Measurements from ENCODE around the gene FRG2B. TPM values are rescaled to one million over a fixed set of nuclear protein-coding genes. Genes with fewer than 3 reads are reported as not detected.
A peak's percentile ranks its signal among the peaks of the same experiment; 100 is the strongest.
"Not testable (repeated sequence)": the region's sequence is repeated elsewhere in the genome, so short reads cannot be mapped to it uniquely, and the experiment has no call there.

FRG2B gene
- total and polyA plus RNA-seq, 4 donors = not detected

DNA sequence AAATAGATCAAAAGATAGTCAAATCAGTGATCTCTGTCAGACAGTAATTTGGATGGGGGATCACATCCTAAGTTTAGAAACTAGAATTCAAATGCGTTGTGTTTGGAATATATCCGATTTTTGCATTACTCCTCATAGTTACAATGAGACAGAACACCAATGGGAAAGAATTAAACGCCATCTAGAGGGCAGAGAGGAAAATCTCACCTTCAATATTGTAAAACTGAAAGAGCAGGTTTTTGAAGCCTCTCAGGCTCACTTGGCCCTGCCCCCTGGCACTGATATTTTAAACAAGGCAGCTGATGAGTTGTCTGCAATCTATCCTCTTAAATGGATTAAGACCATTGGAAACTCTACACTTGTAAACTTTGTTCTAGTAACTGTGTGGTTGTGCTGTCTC, 17.7 kb downstream of the FRG2B start:
- H3K27me3 ChIP-seq (ENCODE audit: control insufficient read depth in 3 of 3, insufficient read depth in 3 of 3, low read length in 2 of 3) = peaks cover 0 to 3% (median 0%) of the 10 kb centered on the region in 3 donors

DNA sequence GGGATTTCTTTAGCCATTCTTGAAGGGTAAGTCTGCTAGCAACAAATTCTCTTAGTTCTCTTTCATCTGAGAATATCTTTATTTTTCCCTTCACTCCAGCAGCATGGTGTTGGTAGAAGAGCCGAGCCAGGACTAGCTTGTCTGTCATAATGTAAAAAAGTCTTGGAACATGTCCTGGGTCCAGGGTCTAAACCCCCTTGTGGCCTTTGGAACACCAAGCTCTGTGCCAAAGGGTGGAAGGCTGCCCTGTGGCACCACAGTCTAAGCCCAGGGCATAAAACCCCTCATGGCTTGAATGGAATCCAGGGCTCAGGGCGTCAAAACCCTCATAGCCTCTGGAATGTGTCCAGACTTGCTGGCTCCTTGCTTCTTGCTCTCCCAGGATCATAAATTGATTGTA, 23.2 kb downstream of the FRG2B start:
- H3K27ac ChIP-seq (ENCODE audit: low read depth in 1 of 2, low read length in 1 of 2); H3K9ac ChIP-seq (ENCODE audit: insufficient read depth in 1 of 2, low read length in 2 of 2); H3K36me3 ChIP-seq (ENCODE audit: control insufficient read depth in 4 of 4, insufficient read depth in 4 of 4, low read length in 4 of 4); H3K4me3 ChIP-seq; H3K9me3 ChIP-seq (ENCODE audit: control insufficient read depth in 4 of 4, insufficient read depth in 3 of 4, low read length in 3 of 4); DNase-seq; ATAC-seq (ENCODE audit: insufficient read depth, low FRiP score); H3K4me1 ChIP-seq (ENCODE audit: control insufficient read depth in 5 of 5, insufficient read depth in 5 of 5, low read length in 5 of 5); H3K27me3 ChIP-seq (ENCODE audit: control insufficient read depth in 3 of 3, insufficient read depth in 3 of 3, low read length in 2 of 3): not testable (repeated sequence)
- WGBS, 2 donors = 67 to 79% methylated on average over 2 of the region's 2 CpGs

More for the DNA sequence above, 17.7 kb downstream of the FRG2B start:
- no peak overlapping the region for H3K9ac ChIP-seq (ENCODE audit: insufficient read depth in 1 of 2, low read length in 2 of 2)
- no peaks in the 10 kb centered on the region for H3K9me3 ChIP-seq (ENCODE audit: control insufficient read depth in 4 of 4, insufficient read depth in 3 of 4, low read length in 3 of 4)
- no peak overlapping the region for H3K4me3 ChIP-seq
- H3K36me3 ChIP-seq (ENCODE audit: control insufficient read depth in 4 of 4, insufficient read depth in 4 of 4, low read length in 4 of 4) = no peaks in the 10 kb centered on the region
- peak in 1 of 3 donors; percentile 1 for DNase-seq
- TF ChIP-seq, protein P1, sequence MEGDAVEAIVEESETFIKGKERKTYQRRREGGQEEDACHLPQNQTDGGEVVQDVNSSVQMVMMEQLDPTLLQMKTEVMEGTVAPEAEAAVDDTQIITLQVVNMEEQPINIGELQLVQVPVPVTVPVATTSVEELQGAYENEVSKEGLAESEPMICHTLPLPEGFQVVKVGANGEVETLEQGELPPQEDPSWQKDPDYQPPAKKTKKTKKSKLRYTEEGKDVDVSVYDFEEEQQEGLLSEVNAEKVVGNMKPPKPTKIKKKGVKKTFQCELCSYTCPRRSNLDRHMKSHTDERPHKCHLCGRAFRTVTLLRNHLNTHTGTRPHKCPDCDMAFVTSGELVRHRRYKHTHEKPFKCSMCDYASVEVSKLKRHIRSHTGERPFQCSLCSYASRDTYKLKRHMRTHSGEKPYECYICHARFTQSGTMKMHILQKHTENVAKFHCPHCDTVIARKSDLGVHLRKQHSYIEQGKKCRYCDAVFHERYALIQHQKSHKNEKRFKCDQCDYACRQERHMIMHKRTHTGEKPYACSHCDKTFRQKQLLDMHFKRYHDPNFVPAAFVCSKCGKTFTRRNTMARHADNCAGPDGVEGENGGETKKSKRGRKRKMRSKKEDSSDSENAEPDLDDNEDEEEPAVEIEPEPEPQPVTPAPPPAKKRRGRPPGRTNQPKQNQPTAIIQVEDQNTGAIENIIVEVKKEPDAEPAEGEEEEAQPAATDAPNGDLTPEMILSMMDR (IDR thresholded peaks at IDR 0.05; ENCODE audit: control extremely low read depth, extremely low read depth) = no peak
- no peak for ATAC-seq (ENCODE audit: insufficient read depth, low FRiP score)
- H3K27ac ChIP-seq (ENCODE audit: low read depth in 1 of 2, low read length in 1 of 2) = no peak overlapping the region
- WGBS, 2 donors = 12 to 27% methylated on average over 3 of the region's 3 CpGs
- no peaks in the 10 kb centered on the region for H3K4me1 ChIP-seq (ENCODE audit: control insufficient read depth in 5 of 5, insufficient read depth in 5 of 5, low read length in 5 of 5)

DNA sequence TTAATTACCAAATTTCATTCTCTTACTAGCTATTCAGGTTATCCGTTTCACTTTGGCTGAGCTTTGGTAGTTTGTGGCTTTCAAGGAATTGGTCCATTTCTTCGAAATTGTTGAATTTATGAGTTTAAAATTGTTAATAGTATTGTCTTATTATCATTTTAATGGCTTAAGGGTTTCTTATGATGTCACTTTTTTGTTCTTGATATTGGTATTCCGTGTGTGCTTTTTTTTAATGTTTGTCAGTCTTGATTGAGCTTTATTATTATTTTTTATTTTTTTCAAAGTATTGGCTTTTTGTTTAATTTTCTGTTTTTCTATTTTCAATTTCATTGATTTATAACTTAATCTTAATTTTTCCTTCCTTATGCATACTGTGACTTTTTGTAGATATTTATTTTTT, 25.9 kb downstream of the FRG2B start:
- 61 to 64% methylated on average over 3 of the region's 3 CpGs for WGBS, 2 donors
- peaks cover 0 to 3% (median 2%) of the 10 kb centered on the region in 3 donors for H3K27me3 ChIP-seq (ENCODE audit: control insufficient read depth in 3 of 3, insufficient read depth in 3 of 3, low read length in 2 of 3)
- DNase-seq = no peak

DNA sequence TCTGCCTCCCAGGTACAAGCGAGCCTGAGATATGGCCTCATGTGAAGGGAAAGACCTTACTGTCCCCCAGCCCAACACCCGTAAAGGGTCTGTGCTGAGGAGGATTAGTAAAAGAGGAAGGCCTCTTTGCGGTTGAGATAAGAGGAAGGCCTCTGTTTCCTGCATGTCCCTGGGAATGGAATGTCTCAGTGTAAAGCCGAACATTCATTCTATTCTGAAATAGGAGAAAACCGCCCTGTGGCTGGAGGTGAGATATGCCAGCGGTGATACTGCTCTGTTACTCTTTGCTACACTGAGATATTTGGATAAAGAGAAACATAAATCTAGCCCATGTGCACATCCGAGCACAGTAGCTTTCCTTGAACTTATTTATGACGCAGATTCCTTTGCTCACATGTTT, 26.7 kb downstream of the FRG2B start:
- not testable (repeated sequence) for H3K36me3 ChIP-seq (ENCODE audit: control insufficient read depth in 4 of 4, insufficient read depth in 4 of 4, low read length in 4 of 4); H3K4me1 ChIP-seq (ENCODE audit: control insufficient read depth in 5 of 5, insufficient read depth in 5 of 5, low read length in 5 of 5); ATAC-seq (ENCODE audit: insufficient read depth, low FRiP score); H3K4me3 ChIP-seq; H3K9ac ChIP-seq (ENCODE audit: insufficient read depth in 1 of 2, low read length in 2 of 2); H3K9me3 ChIP-seq (ENCODE audit: control insufficient read depth in 4 of 4, insufficient read depth in 3 of 4, low read length in 3 of 4); H3K27ac ChIP-seq (ENCODE audit: low read depth in 1 of 2, low read length in 1 of 2); H3K27me3 ChIP-seq (ENCODE audit: control insufficient read depth in 3 of 3, insufficient read depth in 3 of 3, low read length in 2 of 3); DNase-seq
- WGBS, 2 donors = 47 to 57% methylated on average over 8 of the region's 8 CpGs

More for the DNA sequence above, 25.9 kb downstream of the FRG2B start:
- TF ChIP-seq, protein P1 (IDR thresholded peaks at IDR 0.05; ENCODE audit: control extremely low read depth, extremely low read depth) = no peak
- H3K9me3 ChIP-seq (ENCODE audit: control insufficient read depth in 4 of 4, insufficient read depth in 3 of 4, low read length in 3 of 4) = peaks cover 0 to 3% (median 0%) of the 10 kb centered on the region in 4 donors
- H3K36me3 ChIP-seq (ENCODE audit: control insufficient read depth in 4 of 4, insufficient read depth in 4 of 4, low read length in 4 of 4) = no peaks in the 10 kb centered on the region
- H3K4me1 ChIP-seq (ENCODE audit: control insufficient read depth in 5 of 5, insufficient read depth in 5 of 5, low read length in 5 of 5) = no peaks in the 10 kb centered on the region
- no peak overlapping the region for H3K27ac ChIP-seq (ENCODE audit: low read depth in 1 of 2, low read length in 1 of 2)
- no peak for ATAC-seq (ENCODE audit: insufficient read depth, low FRiP score)
- H3K4me3 ChIP-seq = no peak overlapping the region
- H3K9ac ChIP-seq (ENCODE audit: insufficient read depth in 1 of 2, low read length in 2 of 2) = no peak overlapping the region

Data from lung (tissue), 12 donors.